COLO668 (cell line): ENCODE measurements around the gene FLACC1.
A peak's percentile ranks its signal among the peaks of the same experiment; 100 is the strongest.

ENCODE experiments used
- DNase-seq: peaks from one replicate; lab custom pipeline; 2025; ENCODE audit not compliant: unreplicated experiment; lab: John Stamatoyannopoulos, UW

The FLACC1 gene

DNA sequence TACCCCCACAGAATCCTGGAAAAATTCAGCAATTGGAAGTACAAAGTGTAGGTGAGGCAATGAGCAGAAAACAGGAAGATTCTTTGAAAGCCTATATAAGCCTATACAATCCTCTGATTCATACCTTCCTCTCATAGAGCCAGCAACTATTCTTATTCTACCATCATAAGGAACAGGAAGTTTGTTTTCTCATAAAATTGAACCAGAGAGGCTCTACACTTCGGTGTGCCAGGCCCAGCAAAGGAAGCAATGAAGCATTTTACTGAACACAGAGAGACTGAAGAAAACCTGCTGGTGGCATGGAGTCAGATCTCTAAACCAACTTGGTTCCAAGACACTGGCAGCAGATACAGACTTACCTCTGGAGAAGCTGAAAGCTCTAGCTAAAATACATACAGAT lies 78.1 kb downstream of the FLACC1 start:
- DNase-seq = no peak

DNA sequence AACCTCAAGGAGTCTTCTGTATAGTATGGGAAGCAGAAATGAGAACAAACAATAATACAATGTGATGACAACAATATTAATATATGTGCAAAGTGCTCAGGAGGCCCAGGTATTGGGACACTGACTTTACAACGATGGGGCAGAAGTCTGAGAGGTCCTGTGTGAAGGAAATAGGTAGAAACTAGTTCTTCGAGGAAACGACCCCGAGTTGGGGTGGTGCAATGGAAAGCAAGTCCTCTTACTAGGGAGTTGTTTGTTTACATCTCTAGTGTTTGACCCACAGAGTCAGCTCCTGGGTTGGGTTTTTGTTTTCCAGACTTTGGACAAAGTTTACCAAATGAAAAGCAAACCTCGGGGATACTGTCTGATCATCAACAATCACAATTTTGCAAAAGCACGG lies 80.6 kb downstream of the FLACC1 start:
- no peak for DNase-seq

DNA sequence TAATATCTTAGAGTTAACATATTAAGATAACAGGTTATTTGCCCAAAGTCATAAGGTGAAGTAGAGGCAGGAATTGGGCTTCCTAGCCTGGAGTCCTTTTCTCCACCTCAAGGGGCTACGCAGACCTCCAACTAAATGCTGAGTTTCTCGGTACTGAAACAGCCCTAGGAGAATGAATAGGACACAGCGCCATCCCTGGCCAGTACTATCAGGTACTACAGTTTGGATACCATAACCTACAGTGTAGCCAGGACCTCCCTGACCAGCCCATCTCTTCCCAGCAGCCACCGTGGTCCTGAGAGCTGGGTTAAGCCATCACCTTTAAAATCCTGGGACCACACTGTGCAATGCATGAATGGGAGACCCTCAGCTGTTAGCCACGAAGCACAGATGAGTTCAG lies 81.2 kb downstream of the FLACC1 start:
- no peak for DNase-seq

DNA sequence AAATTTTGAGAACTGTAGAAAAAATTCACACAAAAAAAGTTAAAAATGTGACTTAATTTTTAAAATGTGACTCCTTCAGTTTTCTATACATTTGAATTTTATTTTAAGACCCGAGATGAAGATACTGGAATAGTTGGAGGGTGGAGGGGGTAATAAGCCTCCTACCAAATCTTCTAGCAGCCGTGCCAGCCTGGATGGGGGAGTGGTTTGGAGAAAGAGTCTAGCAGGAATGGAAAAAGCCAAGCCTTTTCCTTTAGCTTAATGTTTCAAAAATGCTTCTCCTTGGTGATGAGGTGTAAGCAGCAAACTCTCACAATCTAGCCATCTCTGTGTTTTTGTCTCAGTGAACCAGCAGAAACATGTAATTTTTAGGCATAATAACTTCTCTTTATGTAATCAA lies 82.1 kb downstream of the FLACC1 start:
- DNase-seq = no peak

DNA sequence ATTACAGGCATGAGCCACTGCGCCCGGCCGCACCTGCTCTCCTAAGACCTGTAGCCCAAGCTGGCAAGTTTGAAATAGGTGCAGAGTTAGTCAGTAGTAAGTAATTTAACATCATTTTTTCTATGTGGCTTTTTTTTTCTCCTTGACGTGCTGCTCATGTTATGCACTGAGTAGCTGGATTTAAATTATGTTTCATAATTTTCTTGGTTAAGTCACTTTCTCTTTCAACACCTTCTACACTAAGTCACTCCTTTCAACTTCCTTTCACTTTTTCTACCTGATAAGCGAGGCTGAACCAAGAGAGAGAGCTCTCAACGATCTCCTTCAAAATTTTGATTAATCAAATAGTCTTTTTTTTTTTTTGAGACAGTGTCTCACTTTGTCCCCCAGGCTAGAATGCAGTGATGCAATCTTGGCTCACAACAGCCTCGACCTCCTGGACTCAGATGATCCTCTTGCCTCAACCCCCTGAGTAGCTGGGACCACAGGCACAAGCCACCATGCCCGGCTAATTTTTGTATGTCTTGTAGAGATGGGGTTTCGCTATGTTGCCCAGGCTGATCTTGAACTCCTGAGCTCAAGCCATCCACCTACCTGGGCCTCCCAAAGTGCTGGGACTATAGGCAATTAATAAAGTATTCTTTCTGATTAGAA lies 83.7 kb downstream of the FLACC1 start:
- no peak for DNase-seq

DNA sequence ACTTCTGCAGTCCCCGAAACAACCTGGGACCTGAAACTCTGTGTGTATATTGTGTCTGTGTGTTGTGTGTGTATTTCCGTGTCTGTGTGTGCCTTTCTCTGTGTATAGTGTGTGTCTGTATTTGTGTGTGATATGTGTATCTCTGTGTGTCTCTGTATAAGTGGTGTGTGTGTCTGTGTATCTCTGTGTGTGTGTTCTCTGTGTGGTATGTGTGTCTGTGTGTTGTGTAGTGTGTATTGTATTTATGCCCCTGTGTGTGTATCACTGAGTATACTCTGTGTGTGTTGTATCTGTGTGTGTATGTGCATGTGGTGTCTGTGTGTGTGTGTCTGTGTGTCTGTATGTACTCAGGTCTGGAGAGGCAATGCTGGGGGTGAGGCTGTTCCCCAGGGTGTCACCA lies 85.2 kb downstream of the FLACC1 start:
- no peak for DNase-seq

DNA sequence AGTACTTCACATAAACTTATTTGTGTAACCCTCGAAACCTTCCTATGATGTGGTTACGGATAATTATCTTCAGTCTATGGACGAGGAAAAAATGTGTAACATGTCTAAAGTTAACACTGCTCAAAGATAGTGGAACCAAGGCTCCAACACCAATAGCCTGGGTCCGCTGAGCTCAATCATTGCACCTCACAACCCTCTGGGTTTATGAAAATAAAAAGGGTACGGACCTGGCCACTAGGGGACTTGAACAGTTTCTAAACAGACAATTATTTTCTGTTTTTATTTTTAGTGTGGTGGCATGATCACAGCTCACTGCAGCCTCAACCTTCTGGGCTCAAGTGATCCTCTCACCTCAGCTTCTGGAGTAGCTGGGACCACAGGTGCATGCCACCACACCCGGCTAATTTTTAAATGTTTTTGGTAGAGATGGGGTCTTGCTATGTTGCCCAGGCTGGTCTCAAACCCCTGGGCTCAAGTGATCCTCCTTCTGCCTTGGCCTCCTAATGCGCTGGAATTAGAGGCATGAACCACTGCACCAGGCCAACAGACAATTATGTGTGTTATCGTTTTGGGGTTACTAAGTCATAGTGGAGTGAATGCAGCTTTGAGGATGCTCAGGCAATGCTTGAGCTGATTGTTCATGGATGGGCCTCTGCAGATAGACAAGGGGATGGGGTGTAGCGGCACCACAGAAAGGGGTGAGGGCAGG lies 86.7 kb downstream of the FLACC1 start:
- DNase-seq = no peak

DNA sequence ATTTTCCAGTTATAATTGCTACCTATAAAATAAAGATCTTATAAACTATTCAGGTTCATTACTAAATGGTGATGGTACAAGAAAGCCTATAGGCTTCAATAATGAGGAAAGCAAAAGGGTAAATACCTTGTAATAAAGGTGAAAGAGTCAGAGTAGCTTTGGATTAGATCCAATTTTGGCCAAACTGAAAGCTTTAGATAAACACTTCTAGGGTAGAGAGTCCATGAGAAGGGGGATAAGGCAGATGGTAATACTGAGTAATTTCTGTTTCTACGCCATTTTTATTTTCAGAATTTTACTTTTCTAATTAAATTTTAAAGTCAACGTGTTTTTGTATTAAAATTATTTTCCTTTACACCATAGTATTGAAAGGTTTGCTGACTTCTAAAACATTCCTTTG lies 87.4 kb downstream of the FLACC1 start:
- DNase-seq = no peak

DNA sequence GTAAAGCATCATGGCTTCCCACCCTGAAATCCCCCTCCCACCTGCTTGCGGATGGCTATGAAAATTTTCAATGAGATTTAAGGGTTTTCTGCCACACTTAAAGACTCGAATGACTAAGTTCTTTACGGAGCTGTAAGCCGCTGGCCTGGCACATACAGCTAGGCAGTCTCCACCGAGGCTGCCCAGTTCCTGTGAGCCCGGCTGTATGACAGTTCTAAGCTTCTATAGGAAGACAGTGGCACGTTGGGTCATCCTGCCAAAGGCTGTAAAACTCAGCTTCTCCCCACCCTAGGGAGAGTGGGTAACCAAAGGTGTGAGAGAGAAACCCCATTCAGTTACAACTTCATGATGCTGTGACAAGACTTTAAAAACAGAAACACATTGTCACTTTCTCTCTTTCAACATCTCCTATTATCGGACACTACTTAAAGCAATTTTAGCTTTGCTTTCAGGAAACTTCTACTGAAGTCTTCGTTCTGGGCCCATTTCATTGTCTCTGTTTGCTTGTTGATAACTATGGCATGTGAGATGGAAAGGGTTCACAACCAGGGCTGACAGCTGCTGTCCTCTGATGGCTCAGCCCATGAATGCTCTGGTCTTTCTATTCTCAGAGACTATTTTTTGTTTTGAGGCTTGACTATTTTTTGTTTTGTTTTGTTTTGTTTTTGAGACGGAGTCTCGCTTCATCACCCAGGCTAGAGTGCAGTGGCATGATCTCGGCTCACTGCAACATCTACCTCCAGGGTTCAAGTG lies 89.7 kb downstream of the FLACC1 start:
- DNase-seq = no peak

DNA sequence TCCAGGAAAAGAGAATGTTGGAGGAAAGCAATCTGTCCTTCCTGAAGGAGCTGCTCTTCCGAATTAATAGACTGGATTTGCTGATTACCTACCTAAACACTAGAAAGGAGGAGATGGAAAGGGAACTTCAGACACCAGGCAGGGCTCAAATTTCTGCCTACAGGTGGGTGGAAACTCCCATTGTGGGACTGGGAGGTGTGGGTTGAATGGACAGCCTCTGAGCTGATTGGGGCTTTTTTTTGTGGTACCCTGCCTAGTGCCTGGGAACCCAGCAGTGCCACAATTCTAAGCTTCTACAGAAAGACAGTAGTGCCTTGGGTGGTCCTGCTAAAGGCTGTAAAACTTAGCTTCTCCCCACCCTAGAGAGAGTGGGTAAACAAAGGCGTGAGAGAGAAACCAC lies 90.5 kb downstream of the FLACC1 start:
- DNase-seq = no peak

DNA sequence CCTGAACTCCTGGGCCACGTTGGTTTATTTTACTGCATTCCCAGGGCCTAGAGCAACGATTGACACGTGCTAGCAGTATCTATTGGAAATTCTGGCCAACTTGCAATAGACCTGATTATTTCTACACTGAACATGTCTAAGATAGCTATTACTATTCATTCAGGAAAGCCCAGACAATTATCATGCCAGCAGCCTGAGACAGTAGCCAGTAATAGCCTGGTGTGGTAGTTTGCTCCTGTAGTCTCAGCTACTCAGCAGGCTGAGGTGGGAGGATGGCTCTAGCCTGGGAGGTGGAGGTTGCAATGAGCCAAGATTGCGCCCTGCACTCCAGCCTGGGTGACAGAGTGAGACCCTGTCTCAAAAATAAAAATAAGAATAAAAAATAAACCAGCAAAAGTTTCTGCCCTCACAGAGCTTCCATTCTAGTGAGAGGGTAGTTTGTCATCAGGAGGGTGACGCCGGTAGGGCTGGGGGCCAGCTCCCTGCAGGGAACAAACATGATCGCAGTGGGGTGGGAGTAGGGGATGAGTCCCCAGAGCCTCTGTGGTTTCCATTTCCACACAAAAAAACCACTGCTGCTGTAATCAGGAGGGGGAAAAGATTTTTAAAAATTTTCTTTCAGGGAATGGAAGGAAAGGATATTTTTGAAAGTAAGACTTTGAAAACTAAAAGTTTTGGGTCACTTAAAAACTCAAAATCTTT lies 92.5 kb downstream of the FLACC1 start:
- no peak for DNase-seq

DNA sequence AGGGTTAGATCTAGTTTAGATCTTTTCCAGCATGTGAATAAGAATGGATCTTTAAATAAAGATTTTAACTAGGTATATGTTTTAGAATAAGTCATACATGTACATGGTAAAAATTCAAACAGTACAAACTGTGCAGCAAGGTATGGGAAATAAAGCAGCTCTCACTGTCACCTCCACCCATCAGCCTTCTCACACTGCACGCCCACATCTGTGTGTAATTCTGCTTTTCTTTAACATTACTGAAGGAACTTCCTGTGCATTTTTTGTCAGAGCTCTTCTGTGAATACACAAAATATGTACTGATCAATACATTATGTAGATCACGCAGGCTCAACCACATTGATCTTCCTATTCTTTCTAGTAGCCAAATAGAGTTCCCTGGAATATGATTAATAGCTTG lies 93.4 kb downstream of the FLACC1 start:
- DNase-seq = no peak

DNA sequence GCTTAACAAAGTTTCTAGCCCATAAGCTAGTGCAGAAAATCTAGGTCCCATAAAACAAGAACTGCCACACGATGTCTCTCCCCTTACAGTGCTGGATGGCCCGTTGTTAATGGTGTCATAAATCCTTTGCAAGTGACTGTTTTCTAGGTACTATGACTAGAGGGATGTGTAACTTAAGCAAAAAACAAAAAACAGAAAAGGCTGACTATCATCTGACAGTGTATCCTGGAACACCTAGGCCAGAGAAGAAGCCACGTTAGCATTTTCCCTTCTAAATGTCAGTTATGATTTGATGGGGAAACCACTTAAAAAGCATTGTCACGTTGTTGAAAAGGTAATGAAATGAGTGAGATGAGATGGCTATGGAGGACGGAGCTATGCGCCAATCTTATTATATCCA lies 94.4 kb downstream of the FLACC1 start:
- DNase-seq = no peak

DNA sequence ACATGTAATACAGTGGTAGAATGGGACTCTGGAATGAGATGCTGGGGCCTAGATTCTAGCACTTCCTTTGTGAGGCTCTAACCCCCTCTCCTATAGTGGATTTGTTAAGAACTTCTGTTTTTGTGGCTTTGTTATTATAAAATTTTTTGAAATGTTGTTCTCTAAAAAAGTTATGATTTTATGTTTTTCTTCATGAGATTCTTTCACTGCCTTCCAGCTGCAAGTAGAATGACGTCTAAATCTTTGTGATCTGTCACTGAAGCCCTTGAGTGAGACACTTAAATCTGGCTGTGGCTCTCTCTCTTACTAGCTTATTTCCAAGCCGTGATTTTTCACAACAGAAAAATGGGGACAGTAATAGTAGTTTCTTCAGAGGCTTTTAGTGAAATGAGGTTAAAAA lies 95.2 kb downstream of the FLACC1 start:
- DNase-seq = no peak

DNA sequence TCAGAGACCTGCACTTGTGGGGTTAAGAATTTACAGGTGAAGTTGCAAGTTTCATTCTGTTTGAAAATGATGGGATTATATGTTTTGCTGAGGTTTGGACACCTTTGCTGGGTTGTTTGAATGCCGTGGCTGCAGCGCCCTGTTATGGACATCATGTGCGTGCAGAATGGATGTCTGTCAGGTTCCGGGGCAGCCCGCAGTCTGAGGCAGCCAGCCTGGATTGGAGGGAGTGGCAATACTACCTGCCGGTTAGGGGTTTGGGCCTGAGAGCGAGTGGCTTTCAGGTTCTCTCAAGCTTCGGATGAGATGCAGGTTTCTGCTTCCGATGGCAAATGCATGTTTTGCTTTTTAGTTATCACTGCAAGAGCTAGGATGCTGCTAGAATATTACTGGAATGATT lies 95.7 kb downstream of the FLACC1 start:
- DNase-seq = no peak

DNA sequence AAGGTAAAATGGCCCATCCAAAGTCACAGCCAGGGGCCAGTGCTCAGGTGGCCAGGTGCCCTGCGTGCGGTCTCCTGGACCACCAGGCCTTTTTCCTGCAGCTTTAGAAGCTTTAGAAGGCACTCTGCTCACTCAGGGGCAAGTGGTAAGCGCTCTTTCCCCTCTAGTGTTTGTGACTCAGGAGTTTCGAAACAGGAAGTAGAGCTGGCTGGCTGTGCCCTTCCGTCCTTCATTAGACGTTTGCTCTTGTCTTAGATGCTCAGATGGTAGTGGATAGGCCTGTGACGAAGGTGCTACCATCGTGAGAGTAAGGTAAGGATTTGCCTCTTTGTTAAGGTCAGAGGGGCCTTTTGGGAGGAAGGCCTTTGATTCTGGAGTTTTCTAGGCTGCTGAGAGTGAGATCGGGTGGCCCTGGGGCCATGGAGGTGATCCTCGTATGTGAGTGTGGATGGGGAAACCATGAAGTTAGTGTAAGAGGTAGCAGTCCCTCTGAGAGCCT lies 96.8 kb downstream of the FLACC1 start, which contains the start of gene CASP8:
Gene CASP8 (plus strand): TSS at position 235 of the 499 bp plus-strand sequence. CDS start 5,951 bp downstream, outside the sequence.
- DNase-seq = no peak

DNA sequence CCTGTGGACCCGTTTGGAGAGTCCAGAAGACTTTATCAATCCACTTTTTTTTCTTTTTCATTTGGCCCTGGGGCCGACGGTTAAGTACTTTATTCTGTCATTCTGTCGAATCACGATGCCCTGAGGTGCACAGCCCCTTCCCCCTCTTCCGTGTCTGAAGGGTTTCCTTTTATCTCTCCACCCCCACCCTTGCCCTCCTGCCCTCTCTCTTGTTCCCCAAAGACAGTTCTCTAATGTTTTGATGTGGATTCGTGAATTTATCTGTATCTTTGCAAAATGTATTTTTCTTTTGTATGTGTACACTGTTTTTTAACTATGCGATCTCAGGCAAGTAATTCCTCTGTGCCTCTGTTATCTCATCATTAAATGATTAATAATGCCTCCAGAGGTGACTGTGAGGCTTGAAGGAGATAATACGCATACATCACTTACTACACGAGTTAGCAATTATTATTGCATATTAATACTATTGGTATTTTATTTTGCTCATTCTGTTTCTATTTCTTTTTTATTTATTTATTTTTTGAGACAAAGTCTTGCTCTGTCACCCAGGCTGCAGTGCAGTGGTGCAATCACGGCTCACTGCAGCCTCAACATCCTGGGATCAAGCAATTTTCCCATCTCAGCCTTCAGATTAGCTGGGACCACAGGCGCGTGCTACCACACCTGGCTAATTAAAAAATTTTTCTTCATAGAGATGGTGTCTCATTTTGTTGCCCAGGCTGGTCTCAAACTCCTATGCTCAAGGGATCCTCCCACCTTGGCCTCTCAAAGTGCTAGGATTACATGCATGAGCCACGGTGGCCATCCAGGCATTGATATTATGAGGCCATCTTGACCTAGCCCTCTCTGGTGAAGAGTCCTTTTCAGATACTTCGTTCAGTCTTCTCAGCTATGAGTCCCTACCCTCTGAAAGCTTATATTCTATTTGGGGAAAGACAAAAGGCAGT lies 98.2 kb downstream of the FLACC1 start:
- no peak for DNase-seq

DNA sequence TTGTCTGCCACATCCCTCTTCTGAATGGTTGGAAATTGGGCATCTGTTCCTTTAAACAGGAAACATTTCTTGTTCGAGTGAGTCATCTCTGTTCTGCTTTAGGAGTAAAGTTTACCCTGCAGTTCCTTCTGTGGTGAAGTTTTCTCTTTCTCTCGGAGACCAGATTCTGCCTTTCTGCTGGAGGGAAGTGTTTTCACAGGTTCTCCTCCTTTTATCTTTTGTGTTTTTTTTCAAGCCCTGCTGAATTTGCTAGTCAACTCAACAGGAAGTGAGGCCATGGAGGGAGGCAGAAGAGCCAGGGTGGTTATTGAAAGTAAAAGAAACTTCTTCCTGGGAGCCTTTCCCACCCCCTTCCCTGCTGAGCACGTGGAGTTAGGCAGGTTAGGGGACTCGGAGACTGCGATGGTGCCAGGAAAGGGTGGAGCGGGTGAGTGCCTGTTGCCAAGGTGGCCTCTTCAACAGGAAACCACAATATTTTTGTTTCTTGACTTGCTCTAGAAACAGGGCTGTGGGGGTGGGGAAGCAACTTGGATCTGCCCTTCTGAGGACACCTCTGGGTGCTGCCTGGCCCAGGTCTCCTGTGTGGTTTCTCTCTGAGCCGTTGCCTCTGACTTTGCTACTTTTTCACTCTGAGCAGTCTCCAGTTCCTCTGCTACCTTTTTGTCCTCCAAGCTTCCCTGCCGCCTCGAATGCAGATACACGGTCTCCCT lies 99.0 kb downstream of the FLACC1 start:
- peak; percentile 55 for DNase-seq

DNA sequence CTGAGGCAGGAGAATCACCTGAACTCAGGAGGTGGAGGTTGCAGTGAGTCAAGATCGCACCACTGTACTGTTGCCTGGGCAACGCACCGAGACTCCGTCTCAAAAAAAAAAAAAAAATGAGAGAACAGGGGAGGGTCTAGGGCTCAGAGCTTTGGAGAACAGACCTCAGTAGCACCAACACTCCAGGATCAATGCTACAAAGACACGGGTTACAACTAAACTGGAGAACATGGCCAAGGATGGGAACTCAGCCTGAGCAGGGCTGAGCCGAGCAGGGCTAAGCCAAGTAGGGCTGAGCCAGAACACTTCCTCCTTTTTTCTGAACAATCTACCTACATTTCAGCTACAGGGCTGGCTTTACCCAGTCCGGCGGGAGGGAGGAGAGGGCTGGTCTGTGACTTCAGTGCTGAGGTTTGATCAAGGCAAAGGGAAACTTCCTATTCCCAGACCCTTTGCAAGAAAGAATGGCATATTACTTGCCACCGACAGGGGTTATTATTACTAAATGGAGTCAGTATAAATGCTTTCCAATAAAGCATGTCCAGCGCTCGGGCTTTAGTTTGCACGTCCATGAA lies 99.7 kb downstream of the FLACC1 start:
- no peak for DNase-seq
